Middle frontal gyrus (tissue), 1 donor: ENCODE results near the gene TOMM22.
"Not testable (repeated sequence)": the region's sequence is repeated elsewhere in the genome, so short reads cannot be mapped to it uniquely, and the experiment has no call there.

Experiments used
- DNase-seq: peaks from one replicate; pipeline ENCODE4 v3.0.0-alpha.2; 2015; ENCODE audit warnings: low spot score; ENCODE audit errors: extremely low spot score

Gene TOMM22

GRCh38 chr22:38681582-38682335, at the start of gene TOMM22:
TOMM22 (plus strand) TSS chr22:38681957; CDS start chr22:38681979, 22 bp downstream.
- peak; percentile 82 for DNase-seq

GRCh38 chr22:38632528-38632927, 49.2 kb upstream of the TOMM22 start:
- no peak for DNase-seq

GRCh38 chr22:38638216-38638615, 43.5 kb upstream of the TOMM22 start:
- no peak for DNase-seq

- DNase-seq = no peak
Observed at GRCh38 chr22:38638728-38639127, 43.0 kb upstream of the TOMM22 start.

- DNase-seq = no peak
Observed at GRCh38 chr22:38641476-38642040, 40.2 kb upstream of the TOMM22 start.

GRCh38 chr22:38644245-38644644, 37.5 kb upstream of the TOMM22 start:
- DNase-seq = not testable (repeated sequence)

- no peak for DNase-seq
Observed at GRCh38 chr22:38645430-38645829, 36.3 kb upstream of the TOMM22 start.

- no peak for DNase-seq
Observed at GRCh38 chr22:38649841-38650522, 31.8 kb upstream of the TOMM22 start.

GRCh38 chr22:38652859-38653258, 28.9 kb upstream of the TOMM22 start:
- no peak for DNase-seq

- DNase-seq = no peak
Observed at GRCh38 chr22:38653741-38654140, 28.0 kb upstream of the TOMM22 start.

GRCh38 chr22:38655519-38656255, 26.1 kb upstream of the TOMM22 start:
- DNase-seq = no peak

- peak; percentile 74 for DNase-seq
Observed at GRCh38 chr22:38656256-38657044, 25.3 kb upstream of the TOMM22 start, which contains the start of the genes CBY1 and FAM227A. CBY1 (plus strand) TSS chr22:38656638; CDS start chr22:38668055, 11,417 bp downstream. FAM227A (minus strand) TSS chr22:38656392; CDS start chr22:38650168, 6,224 bp downstream.

GRCh38 chr22:38657045-38657909, 24.5 kb upstream of the TOMM22 start:
- no peak for DNase-seq

GRCh38 chr22:38674888-38675287, 6.9 kb upstream of the TOMM22 start:
- no peak for DNase-seq

- DNase-seq = no peak
Observed at GRCh38 chr22:38675833-38676232, 5.9 kb upstream of the TOMM22 start.

- no peak for DNase-seq
Observed at GRCh38 chr22:38684895-38685294, 3.1 kb downstream of the TOMM22 start.

GRCh38 chr22:38685761-38686160, 4.0 kb downstream of the TOMM22 start:
- DNase-seq = no peak

- DNase-seq = no peak
Observed at GRCh38 chr22:38689651-38690050, 7.9 kb downstream of the TOMM22 start.

- no peak for DNase-seq
Observed at GRCh38 chr22:38694049-38694448, 12.3 kb downstream of the TOMM22 start.

GRCh38 chr22:38694940-38695339, 13.2 kb downstream of the TOMM22 start:
- no peak for DNase-seq
